H1 (cell line): Measurements from ENCODE around the gene CACNA2D1. TPM values are rescaled to one million over a fixed set of nuclear protein-coding genes. Genes with fewer than 3 reads are reported as not detected.
A peak's percentile ranks its signal among the peaks of the same experiment; 100 is the strongest.

Experiments used
- CTCF ChIA-PET: fragments of 300-600 bp; sonication (Branson Sonifier 250); formaldehyde crosslinking; loops from one replicate; lab custom pipeline; 2021; ENCODE audit not compliant: partially characterized antibody; lab: Charles Lee
- POLR2A ChIA-PET: fragments of 300-600 bp; sonication (Branson Sonifier 250); formaldehyde crosslinking; loops from one replicate; lab custom pipeline; 2021; ENCODE audit warnings: inconsistent platforms; ENCODE audit not compliant: partially characterized antibody; lab: Charles Lee
- DNase-seq, 2 experiments: peaks; one replicate each; pipeline versions ENCODE4 v3.0.0 to v3.0.0-alpha.2; 2010 to 2022; ENCODE audit warnings: low spot score in 2 of 2, low read depth in 1 of 2, mixed read lengths in 1 of 2
- FAIRE-seq: peaks from 2 replicates; lab custom pipeline; 2011; peaks lifted over from hg19 to GRCh38; lab: Jason Lieb, UNC
- H2AFZ ChIP-seq: 2 replicates; pipeline ENCODE4 v1.8.1; 2012; ENCODE audit warnings: low read length, inconsistent platforms
- H2AK5ac ChIP-seq: 2 replicates; pipeline ENCODE4 v1.6.1; 2013; ENCODE audit warnings: low read depth, low read length
- H2BK120ac ChIP-seq: replicated peaks from 2 replicates; pipeline ENCODE3; 2013; ENCODE audit warnings: low read depth, low read length, inconsistent platforms
- H2BK12ac ChIP-seq: 2 replicates; pipeline ENCODE4 v1.6.1; 2013; ENCODE audit warnings: low read depth, low read length
- H2BK15ac ChIP-seq: 2 replicates; pipeline ENCODE4 v1.6.1; 2013; ENCODE audit warnings: low read length
- H2BK20ac ChIP-seq: 2 replicates; pipeline ENCODE4 v1.6.1; 2013; ENCODE audit warnings: low read length
- H2BK5ac ChIP-seq: 2 replicates; pipeline ENCODE4 v1.6.1; 2013; ENCODE audit warnings: low read depth, low read length
- H3K14ac ChIP-seq: 2 replicates; pipeline ENCODE4 v1.6.1; 2013; ENCODE audit warnings: inconsistent platforms; ENCODE audit not compliant: insufficient read length
- H3K18ac ChIP-seq: 2 replicates; pipeline ENCODE4 v1.6.1; 2013; ENCODE audit warnings: low read length; ENCODE audit errors: extremely low read depth
- H3K23ac ChIP-seq: 2 replicates; pipeline ENCODE4 v1.6.1; 2013; ENCODE audit warnings: inconsistent platforms; ENCODE audit not compliant: insufficient read length
- H3K23me2 ChIP-seq: 2 replicates; pipeline ENCODE4 v1.6.1; 2013; ENCODE audit warnings: low read depth, low read length
- H3K27ac ChIP-seq: 2 replicates; pipeline ENCODE4 v1.6.1; 2011; ENCODE audit warnings: low read depth, low read length, inconsistent platforms
- H3K27me3 ChIP-seq, 4 experiments: replicated peaks in 1 of 4; 1 replicate in 1 of 4; 2 replicates in 3 of 4; pipeline versions ENCODE4 v1.6.1 to v1.8.1; 2011 to 2013; ENCODE audit warnings: low read length in 3 of 4, mild to moderate bottlenecking in 3 of 4, inconsistent platforms in 2 of 4, mixed read lengths in 2 of 4, moderate library complexity in 1 of 4; ENCODE audit not compliant: control insufficient read depth in 3 of 4, insufficient read depth in 3 of 4; ENCODE audit errors: extremely low read depth in 1 of 4
- H3K36me3 ChIP-seq, 4 experiments: 2 replicates each; pipeline versions ENCODE4 v1.6.1 to v1.8.1; 2011 to 2013; ENCODE audit warnings: mild to moderate bottlenecking in 4 of 4, low read length in 3 of 4, moderate library complexity in 2 of 4, control low read depth in 1 of 4, inconsistent platforms in 1 of 4; ENCODE audit not compliant: insufficient read depth in 4 of 4, control insufficient read depth in 2 of 4
- H3K4ac ChIP-seq: replicated peaks from 2 replicates; pipeline ENCODE3; 2013; ENCODE audit warnings: low read length, low read depth, mixed read lengths, inconsistent platforms; ENCODE audit not compliant: insufficient read length
- H3K4me1 ChIP-seq, 4 experiments: replicated peaks in 1 of 4; 1 replicate in 1 of 4; 2 replicates in 3 of 4; pipeline versions ENCODE4 v1.6.1 to v1.8.1; 2011 to 2013; ENCODE audit warnings: low read length in 3 of 4, inconsistent platforms in 2 of 4, mixed read lengths in 1 of 4; ENCODE audit not compliant: insufficient read depth in 4 of 4, control insufficient read depth in 3 of 4
- H3K4me2 ChIP-seq, 2 experiments: 2 replicates each; pipeline versions ENCODE4 v1.6.1 to v1.8.1; 2011 to 2013; ENCODE audit warnings: low read depth in 2 of 2, low read length in 2 of 2, control low read depth in 1 of 2, inconsistent platforms in 1 of 2, mild to moderate bottlenecking in 1 of 2; ENCODE audit not compliant: insufficient read depth in 1 of 2
- H3K4me3 ChIP-seq, 4 experiments: fragments of 200-600, 300-600 bp in 1 of 4; sonication (generic), shearing (Covaris generic), sonication (Bioruptor Twin) in 1 of 4; 2 replicates each; pipeline versions ENCODE4 v1.5.1 to v1.8.1; 2011 to 2016; ENCODE audit warnings: low read length in 4 of 4, low read depth in 3 of 4, control low read depth in 2 of 4, inconsistent platforms in 2 of 4, mild to moderate bottlenecking in 2 of 4, mixed read lengths in 1 of 4, moderate library complexity in 1 of 4; ENCODE audit not compliant: insufficient read depth in 2 of 4; ENCODE audit errors: extremely low read depth in 1 of 4
- H3K56ac ChIP-seq: replicated peaks from 2 replicates; pipeline ENCODE3; 2013; ENCODE audit warnings: low read depth, mild to moderate bottlenecking, mixed read lengths, low read length, inconsistent platforms; ENCODE audit not compliant: insufficient read length
- H3K79me1 ChIP-seq: 2 replicates; pipeline ENCODE4 v1.6.1; 2013; ENCODE audit warnings: low read depth, low read length, control low read depth
- H3K79me2 ChIP-seq, 2 experiments: 2 replicates each; pipeline versions ENCODE4 v1.6.1 to v1.8.1; 2012 to 2013; ENCODE audit warnings: low read length in 2 of 2, mild to moderate bottlenecking in 2 of 2, inconsistent platforms in 1 of 2; ENCODE audit not compliant: insufficient read depth in 2 of 2, control insufficient read depth in 1 of 2
- H3K9ac ChIP-seq, 4 experiments: replicated peaks in 1 of 4; 1 replicate in 1 of 4; 2 replicates in 3 of 4; pipeline versions ENCODE4 v1.6.1 to v1.8.1; 2011 to 2013; ENCODE audit warnings: low read depth in 3 of 4, low read length in 3 of 4, control low read depth in 2 of 4, mild to moderate bottlenecking in 2 of 4, moderate library complexity in 2 of 4, inconsistent platforms in 1 of 4; ENCODE audit errors: extremely low read depth in 1 of 4
- H3K9me3 ChIP-seq, 2 experiments: 2 replicates each; pipeline versions ENCODE4 v1.6.1 to v1.8.1; 2012 to 2013; ENCODE audit warnings: mild to moderate bottlenecking in 2 of 2, moderate library complexity in 2 of 2, control low read depth in 1 of 2, inconsistent platforms in 1 of 2, low read depth in 1 of 2, low read length in 1 of 2, mixed read lengths in 1 of 2; ENCODE audit not compliant: insufficient read depth in 2 of 2
- H4K20me1 ChIP-seq, 2 experiments: replicated peaks in 1 of 2; 2 replicates each; pipeline versions ENCODE3 to v1.8.1; 2011 to 2013; ENCODE audit warnings: inconsistent platforms in 2 of 2, low read length in 2 of 2, mild to moderate bottlenecking in 1 of 2; ENCODE audit not compliant: insufficient read depth in 2 of 2, control insufficient read depth in 1 of 2
- H4K5ac ChIP-seq: 2 replicates; pipeline ENCODE4 v1.6.1; 2013; ENCODE audit warnings: low read length, low read depth, mixed read lengths, inconsistent platforms; ENCODE audit not compliant: insufficient read length
- H4K8ac ChIP-seq: 2 replicates; pipeline ENCODE4 v1.8.0; 2013; ENCODE audit warnings: mild to moderate bottlenecking, moderate library complexity, low read length, inconsistent platforms; ENCODE audit not compliant: insufficient read depth; ENCODE audit errors: extremely low read depth
- H4K91ac ChIP-seq: replicated peaks from 2 replicates; pipeline ENCODE3; 2013; ENCODE audit warnings: low read length, mixed read lengths, inconsistent platforms; ENCODE audit not compliant: insufficient read length
- BACH1 ChIP-seq: IDR thresholded peaks from 2 replicates; pipeline ENCODE4 v1.6.1; 2012; ENCODE audit warnings: low read length, improper control_type of control experiment
- BRCA1 ChIP-seq: IDR thresholded peaks from 2 replicates; pipeline ENCODE4 v1.6.1; 2012; ENCODE audit warnings: low read depth, low read length, improper control_type of control experiment
- CBX8 ChIP-seq: fragments of 300-800, 300-1000 bp; sonication (generic); IDR thresholded peaks from 2 replicates; pipeline ENCODE4 v1.7.1; 2016; ENCODE audit warnings: low read depth, low read length, borderline replicate concordance
- CTBP2 ChIP-seq: IDR thresholded peaks from 2 replicates; pipeline ENCODE4 v1.7.0; 2011; ENCODE audit warnings: borderline replicate concordance, mild to moderate bottlenecking, moderate library complexity, mixed read lengths, low read length; ENCODE audit not compliant: insufficient read depth, insufficient read length
- EGR1 ChIP-seq: IDR thresholded peaks from 2 replicates; pipeline ENCODE4 v1.6.1; 2011; ENCODE audit warnings: low read depth, low read length, borderline replicate concordance
- HDAC6 ChIP-seq: IDR thresholded peaks from one replicate; pipeline ENCODE4 v1.7.1; 2012; ENCODE audit warnings: low read depth, mild to moderate bottlenecking, inconsistent platforms, low read length, moderate library complexity
- MAFK ChIP-seq: IDR thresholded peaks from 2 replicates; pipeline ENCODE4 v1.6.1; 2012; ENCODE audit warnings: low read depth, mild to moderate bottlenecking, improper control_type of control experiment, low read length
- RAD21 ChIP-seq, 2 experiments: IDR thresholded peaks in 1 of 2; conservative IDR thresholded peaks in 1 of 2; 2 replicates each; pipeline ENCODE4 v1.6.1; 2011; ENCODE audit warnings: low read depth in 2 of 2, low read length in 2 of 2, improper control_type of control experiment in 1 of 2, inconsistent platforms in 1 of 2, mild to moderate bottlenecking in 1 of 2, moderate library complexity in 1 of 2
- SP1 ChIP-seq: IDR thresholded peaks from 2 replicates; pipeline ENCODE4 v1.6.1; 2011; ENCODE audit warnings: low read depth, low read length
- TEAD4 ChIP-seq: IDR thresholded peaks from 2 replicates; pipeline ENCODE4 v1.6.1; 2012; ENCODE audit warnings: low read depth, low read length, inconsistent platforms, mixed read lengths
- WGBS, 2 experiments: shearing (Covaris generic) in 1 of 2; methylation state at CpG; one replicate each; pipeline versions ENCODE4 v1.1.6 to v1.1.7; 2013 to 2015; ENCODE audit warnings: low lambda C conversion rate in 2 of 2, mixed read lengths in 2 of 2, inconsistent platforms in 1 of 2, low coverage in 1 of 2, missing lambda C conversion rate in 1 of 2; ENCODE audit not compliant: insufficient replicate concordance in 2 of 2, insufficient coverage in 1 of 2, insufficient read length in 1 of 2; ENCODE audit errors: extremely low coverage in 1 of 2, missing lambda C conversion rate in 1 of 2; 5-methylcytosine and 5-hydroxymethylcytosine counted together
- polyA plus RNA-seq, 7 experiments: library from polyadenylated mRNA; depleted of rRNA in 3 of 7; stranded (reverse) in 5 of 7; unstranded in 2 of 7; fragments of >200 nt in 5 of 7; fragments of 200-250 nt in 2 of 7; gene quantifications; 1 replicate in 5 of 7; 2 replicates in 1 of 7; 4 replicates in 1 of 7; pipeline versions ENCODE4 v1.2.1 to v1.2.3, GENCODE V29; 2011 to 2013; ENCODE audit warnings: missing spikeins in 2 of 7, mixed read lengths in 2 of 7
- total RNA-seq: library from RNA; stranded (reverse); fragmentation: NEBNext Ultra II Directional; extraction: Animal tissue kit (Norgen Biotek cat#: 25700); gene quantifications from 2 replicates; pipeline ENCODE4 v1.2.1, GENCODE V29; 2021
- TF ChIP-seq, protein P1 (sequence below), 3 experiments: IDR thresholded peaks; 1 replicate in 2 of 3; 2 replicates in 1 of 3; pipeline versions ENCODE4 v1.5.1 to v1.6.1; 2011; ENCODE audit warnings: low read length in 3 of 3, mild to moderate bottlenecking in 3 of 3, inconsistent platforms in 2 of 3, low read depth in 1 of 3, moderate library complexity in 1 of 3; ENCODE audit not compliant: insufficient read depth in 1 of 3; ENCODE audit errors: control extremely low read depth in 1 of 3

The CACNA2D1 gene
- total and polyA plus RNA-seq, 2 of the 8 experiments (the other 6 are each of a cell fraction or from before 2014, with no cell fraction given), result 4.3 to 27.3 TPM

DNA sequence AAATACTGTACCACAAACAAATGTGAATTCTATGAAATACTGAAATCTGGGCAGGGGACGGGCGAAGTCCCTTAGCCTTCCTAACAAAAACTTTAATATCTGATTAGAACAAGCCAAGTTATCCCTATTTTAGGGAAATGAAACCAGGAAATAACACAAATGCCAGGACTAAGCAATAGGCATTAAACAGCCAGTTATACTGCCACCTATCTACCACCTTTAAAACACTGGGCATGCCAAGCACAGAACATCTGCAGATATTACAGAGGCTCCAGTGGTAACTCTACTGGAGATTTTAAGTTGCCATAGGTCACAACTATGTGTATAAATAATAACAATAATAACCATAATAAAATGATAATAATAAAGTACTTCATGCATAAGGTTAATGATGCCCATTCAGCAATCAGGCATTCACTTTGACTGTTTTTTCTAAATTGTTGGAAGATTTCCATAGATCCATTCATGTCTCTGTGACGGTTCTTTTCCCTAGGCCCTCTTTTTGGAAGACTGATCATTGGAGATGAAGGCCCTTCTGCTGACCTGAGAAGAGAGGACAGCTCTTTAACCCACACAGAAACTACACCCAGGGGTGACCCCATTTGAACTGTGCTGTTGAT lies 195.7 kb downstream of the CACNA2D1 start:
- Histone ChIP-seq H3K4ac (no peak overlapping the region), H3K27ac (no peak overlapping the region), H2AK5ac (no peak overlapping the region), H2BK15ac (no peak overlapping the region), H4K8ac (no peak overlapping the region), H3K23ac (no peak overlapping the region), H3K4me2 (no peak overlapping the region), H3K9ac (no peak overlapping the region), H3K4me1 (no peaks in the 10 kb centered on the region), H4K5ac (no peak overlapping the region), H3K9me3 (no peaks in the 10 kb centered on the region), H2BK5ac (no peak overlapping the region), H3K79me2 (no peaks in the 10 kb centered on the region; a peak in 1 of 4 replicates), H3K4me3 (no peak overlapping the region), H3K79me1 (no peaks in the 10 kb centered on the region), H3K36me3 (no peaks in the 10 kb centered on the region), H2BK12ac (no peak overlapping the region), H4K20me1 (no peaks in the 10 kb centered on the region), H4K91ac (no peak overlapping the region), H3K18ac (no peak overlapping the region), H2BK120ac (no peak overlapping the region), H2BK20ac (no peak overlapping the region), H3K27me3 (no peaks in the 10 kb centered on the region), H3K56ac (no peak overlapping the region), H2AFZ (no peak overlapping the region), H3K23me2 (no peaks in the 10 kb centered on the region), H3K14ac (no peak overlapping the region)
- DNase-seq, result no peak
- ChIA-PET CTCF (interaction anchor here (0.7 to 2.8 kb wide), 9 partner anchors 10 to 104 kb away, joined by 3 to 15 read pairs (median 4); no protein-coding TSS in a partner anchor), POLR2A (no interaction called here)
- WGBS, 2 experiments, result 78% methylated on average over 3 of the region's 3 CpGs; no CpG with 5 or more reads in 1 of the 2 experiments
- peak; percentile 85 for FAIRE-seq
- TF ChIP-seq RAD21 (IDR thresholded peaks at IDR 0.05 in 1 of 2, conservative IDR thresholded peaks at IDR 0.05 in 1 of 2; ENCODE audit: low read depth in 2 of 2, low read length in 2 of 2) (peak; percentile 28 to 45; a peak in 3 of 4 replicates), EGR1 (no peak), CTBP2 (no peak), CBX8 (no peak), HDAC6 (no peak), MAFK (no peak), TEAD4 (no peak), BRCA1 (no peak), BACH1 (no peak), SP1 (no peak)
- TF ChIP-seq, protein P1, sequence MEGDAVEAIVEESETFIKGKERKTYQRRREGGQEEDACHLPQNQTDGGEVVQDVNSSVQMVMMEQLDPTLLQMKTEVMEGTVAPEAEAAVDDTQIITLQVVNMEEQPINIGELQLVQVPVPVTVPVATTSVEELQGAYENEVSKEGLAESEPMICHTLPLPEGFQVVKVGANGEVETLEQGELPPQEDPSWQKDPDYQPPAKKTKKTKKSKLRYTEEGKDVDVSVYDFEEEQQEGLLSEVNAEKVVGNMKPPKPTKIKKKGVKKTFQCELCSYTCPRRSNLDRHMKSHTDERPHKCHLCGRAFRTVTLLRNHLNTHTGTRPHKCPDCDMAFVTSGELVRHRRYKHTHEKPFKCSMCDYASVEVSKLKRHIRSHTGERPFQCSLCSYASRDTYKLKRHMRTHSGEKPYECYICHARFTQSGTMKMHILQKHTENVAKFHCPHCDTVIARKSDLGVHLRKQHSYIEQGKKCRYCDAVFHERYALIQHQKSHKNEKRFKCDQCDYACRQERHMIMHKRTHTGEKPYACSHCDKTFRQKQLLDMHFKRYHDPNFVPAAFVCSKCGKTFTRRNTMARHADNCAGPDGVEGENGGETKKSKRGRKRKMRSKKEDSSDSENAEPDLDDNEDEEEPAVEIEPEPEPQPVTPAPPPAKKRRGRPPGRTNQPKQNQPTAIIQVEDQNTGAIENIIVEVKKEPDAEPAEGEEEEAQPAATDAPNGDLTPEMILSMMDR (IDR thresholded peaks at IDR 0.05; ENCODE audit: control extremely low read depth in 1 of 3, insufficient read depth in 1 of 3, low read depth in 1 of 3, low read length in 3 of 3), result peak in 2 of 3 experiments; percentile 47 to 63; a peak in 3 of 4 replicates
